ENCODE data around the gene SLCO4A1.

SLCO4A1 gene

GRCh38 chr20:62685781-62686555 lies 43.7 kb downstream of the SLCO4A1 start:
- no peak for DNase-seq (ENCODE audit: low read depth in 2 of 2)

DNA sequence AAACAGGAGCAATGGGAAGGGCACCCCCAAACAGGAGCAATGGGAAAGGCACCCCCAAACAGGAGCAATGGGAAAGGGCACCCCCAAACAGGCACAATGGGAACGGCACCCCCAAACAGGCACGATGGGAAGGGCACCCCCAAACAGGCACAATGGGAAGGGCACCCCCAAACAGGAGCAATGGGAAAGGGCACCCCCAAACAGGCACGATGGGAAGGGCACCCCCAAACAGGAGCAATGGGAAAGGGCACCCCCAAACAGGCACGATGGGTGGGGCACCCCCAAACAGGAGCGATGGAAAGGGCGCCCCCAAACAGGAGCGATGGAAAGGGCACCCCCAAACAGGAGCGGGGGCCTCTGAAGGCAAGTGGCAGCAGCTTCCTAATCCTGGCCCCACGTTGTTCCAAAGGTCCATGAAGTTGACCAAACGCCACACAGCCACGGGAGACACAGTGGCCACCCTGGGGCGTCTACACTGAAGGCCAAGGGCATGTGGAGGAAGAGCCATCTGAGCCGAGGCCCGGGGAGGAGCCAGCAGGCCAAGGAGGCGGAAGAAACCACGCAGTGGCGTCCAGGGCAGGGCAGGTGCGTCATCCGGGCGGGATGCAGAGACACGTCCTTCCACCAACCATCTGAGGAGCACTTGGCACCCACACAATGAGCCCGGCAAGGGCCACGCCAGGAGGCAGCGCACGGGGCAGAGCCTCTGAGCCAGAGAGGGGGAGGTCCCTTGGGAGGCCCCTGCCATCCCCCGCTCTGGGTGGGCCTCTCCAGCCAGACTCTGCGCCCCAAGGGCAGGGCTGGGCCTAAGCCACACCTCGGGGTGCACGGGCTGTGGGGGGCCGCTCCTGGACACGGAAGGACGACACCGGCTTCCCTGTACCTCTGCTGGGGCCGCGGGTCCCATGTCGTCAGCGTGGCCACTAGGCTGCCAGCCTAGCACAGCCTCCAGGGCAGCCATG lies 44.8 kb downstream of the SLCO4A1 start:
- no peak for DNase-seq (ENCODE audit: low read depth in 2 of 2)

DNA sequence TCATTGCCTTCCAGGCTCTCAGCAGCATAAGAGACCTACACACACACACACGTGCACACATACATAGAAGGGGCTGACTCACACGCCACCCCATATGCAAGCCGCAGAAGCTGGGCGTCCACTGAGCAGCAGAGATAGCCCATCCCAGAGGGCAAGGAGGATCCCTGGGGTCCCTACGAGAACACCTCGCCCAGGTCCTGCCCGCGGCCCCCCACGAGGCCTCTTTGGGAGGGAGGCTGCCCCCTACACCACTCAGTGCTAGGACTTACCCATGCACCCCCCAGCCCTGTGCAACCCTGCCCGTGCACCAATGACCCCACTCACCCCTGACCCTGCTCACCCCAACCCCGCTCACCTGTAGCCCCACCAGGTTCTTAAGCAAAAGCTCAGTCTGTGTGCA lies 45.8 kb downstream of the SLCO4A1 start:
- DNase-seq (ENCODE audit: low read depth in 2 of 2): no peak

- no peak for DNase-seq (ENCODE audit: low read depth in 2 of 2)
These were observed 46.7 kb downstream of the SLCO4A1 start for GRCh38 chr20:62688855-62689460.

DNA sequence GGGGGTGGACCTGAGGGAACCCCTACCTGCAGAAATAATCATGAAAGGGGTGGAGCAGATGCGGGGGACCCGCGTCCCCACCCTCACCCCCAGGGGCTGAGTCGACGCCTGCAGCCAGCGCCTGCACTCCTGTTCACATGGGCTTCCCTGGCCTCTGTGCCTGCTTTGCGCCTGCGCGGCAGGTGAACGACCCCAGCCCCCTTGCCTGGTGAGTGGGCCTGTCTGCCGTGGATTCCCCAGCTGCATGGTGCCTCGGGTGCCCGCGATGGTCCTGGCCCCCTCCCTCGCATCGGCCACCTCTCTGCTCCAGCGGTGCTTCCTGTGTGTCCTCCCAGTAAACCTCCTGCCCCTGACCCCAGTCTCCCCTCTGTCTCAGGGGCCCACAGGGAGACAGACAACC lies 47.6 kb downstream of the SLCO4A1 start:
- DNase-seq (ENCODE audit: low read depth in 2 of 2): no peak

DNA sequence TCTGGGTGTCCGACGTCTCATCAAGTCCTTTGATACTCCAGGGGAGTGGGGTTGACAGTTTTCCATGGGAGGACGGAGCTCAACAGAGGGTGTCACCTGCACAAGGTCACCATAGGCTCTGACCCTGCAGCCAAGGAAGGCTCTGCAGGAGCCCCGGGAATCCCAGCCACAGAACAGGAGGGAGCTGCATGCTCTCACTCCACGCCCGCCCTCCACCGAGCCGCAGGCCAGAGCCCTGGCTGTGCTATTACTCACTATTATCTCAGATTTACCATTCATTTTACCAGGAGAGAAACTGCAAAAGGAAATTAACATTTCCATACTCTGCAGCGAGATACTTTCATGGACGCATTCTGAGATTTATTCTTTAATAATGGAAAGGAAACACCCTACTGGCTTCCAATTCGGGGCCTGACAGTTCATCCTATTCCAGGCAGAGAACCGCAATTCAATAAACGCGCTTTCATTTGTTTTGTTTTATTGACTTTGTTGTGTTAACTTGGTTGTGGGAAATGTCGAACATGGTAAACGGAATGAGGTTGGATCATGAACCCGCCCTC lies 48.0 kb downstream of the SLCO4A1 start:
- DNase-seq (ENCODE audit: low read depth in 2 of 2): no peak

DNA sequence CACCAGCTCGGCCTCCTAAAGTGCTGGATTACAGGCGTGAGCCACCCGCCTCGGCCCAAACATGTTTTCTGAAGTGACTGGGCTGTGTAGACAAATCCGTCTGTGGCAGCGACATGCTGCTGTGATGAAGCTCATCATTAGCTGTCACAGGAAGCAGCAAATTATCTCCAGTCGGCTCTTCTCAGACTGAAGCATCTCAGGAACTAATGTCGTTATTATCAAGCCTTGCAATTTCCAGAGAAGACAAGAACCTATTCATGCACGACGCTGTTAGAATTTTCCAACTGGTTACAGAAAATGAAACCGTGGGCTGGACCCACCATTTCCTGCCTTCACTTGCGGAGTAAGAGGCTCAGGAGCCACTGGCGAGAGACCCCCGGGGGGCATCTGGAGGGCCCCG lies 49.2 kb downstream of the SLCO4A1 start:
- no peak for DNase-seq (ENCODE audit: low read depth in 2 of 2)

DNA sequence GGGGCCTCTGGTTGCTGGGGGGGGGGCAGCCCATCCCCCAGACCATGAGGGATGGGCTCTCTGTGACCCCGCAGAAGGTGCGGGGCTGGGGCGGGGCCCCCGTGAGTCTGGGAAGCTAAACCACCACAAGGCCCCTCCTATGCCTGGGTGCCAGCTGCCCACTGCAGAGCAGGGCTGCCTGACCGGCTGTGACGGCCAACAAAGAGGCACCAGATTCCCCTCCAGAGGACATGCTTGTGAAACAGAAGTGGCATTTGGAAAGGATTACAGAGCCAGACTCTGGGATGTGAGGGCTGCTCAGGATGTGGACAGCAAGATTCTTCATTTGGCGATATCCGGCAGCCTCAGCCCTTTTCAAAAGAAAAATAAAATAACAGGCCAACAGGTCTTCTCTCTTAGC lies 49.9 kb downstream of the SLCO4A1 start:
- no peak for DNase-seq (ENCODE audit: low read depth in 2 of 2)

DNA sequence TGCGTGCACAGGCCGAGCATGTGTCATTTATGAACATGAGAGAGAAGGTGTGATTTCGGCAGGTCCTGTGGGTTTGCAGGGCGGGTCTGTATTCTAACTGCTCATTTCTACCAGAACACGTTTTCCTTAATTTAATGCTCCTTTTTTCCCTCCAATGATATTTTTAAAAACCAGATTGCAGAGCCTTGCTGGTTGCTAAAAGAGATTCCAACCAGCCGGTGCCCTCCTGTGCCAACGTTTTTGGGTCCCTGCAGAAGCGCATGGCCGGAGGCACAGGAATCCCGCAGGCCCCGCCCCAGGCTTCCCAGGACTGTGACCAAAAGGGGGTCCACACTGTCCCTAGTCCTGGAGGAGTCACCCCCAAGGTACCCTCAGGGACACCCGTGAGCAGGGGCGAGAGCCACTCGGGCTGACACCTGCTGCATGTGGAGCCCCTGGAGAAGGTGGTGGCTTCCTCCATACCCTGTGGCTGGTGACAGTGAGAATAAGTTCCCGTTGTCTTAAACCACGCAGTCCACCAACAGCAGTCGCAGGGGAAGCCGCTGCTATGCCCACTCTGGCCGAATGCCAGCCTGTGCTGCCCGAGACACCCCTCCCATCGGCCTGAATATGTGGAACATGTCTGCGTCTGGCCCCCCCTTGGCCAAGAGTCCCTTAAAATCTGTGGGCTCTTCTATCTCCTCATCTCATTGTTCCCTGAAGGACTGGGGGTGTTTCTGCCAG lies 50.7 kb downstream of the SLCO4A1 start:
- no peak for DNase-seq (ENCODE audit: low read depth in 2 of 2)

DNA sequence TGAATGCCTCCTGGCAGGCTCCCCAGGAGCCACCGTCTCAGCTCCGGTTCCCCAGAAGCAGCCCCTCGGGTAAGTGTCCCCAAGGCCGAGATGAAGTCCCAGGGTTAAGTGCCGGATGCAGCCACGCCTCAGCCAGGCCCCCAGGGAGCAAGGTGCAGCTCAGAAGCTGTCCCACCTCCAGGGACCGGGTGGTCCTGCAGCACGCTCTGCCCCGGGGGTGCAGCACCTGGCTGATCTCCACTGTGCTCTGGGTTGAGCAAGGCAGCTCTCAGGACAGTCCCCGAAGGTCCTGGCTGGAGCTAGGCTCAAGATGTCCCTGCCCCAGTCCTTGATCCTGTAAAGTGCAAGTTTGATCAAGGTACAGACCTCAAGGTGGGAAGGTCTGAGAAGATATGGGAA lies 51.2 kb downstream of the SLCO4A1 start:
- no peak for DNase-seq (ENCODE audit: low read depth in 2 of 2)

DNA sequence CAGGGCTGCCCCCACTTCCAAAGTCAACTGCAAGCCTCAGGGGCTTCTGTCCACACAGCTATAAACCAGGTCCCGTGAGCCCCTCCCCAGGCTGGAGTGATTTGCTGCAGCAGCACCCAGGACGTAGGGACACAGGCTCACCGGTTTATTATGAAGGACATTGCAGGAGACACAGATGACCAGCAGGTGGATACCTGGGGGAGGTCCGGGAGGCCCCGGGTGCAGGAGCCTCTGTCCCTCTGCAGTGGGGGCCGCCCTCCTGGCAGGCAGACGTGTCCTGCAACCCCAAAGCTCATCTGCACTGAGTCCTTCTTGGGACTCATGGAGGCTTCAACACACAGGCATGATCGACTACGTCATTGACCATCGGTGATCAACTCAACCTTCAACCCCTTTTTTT lies 51.8 kb downstream of the SLCO4A1 start:
- no peak for DNase-seq (ENCODE audit: low read depth in 2 of 2)

DNA sequence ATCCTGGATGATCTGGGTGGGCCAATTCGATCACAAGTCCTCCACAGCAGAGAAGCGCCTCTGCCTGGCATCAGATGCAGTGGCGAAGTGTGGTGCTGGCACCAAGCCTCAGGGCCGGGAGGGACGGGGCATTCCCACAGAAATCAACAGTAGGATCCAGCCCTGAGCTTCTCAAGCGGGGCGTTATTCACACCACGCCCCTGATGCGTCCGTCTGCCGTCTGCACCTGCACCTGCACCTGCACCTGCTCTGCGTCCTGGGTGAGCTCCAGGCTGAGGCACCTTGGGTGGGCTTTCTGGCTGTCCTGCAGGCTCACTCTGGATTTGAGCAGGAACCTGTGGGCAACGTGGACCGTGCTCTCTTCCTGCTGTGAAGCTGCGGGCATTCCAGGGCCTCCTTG lies 52.6 kb downstream of the SLCO4A1 start:
- DNase-seq (ENCODE audit: low read depth in 2 of 2): no peak

DNA sequence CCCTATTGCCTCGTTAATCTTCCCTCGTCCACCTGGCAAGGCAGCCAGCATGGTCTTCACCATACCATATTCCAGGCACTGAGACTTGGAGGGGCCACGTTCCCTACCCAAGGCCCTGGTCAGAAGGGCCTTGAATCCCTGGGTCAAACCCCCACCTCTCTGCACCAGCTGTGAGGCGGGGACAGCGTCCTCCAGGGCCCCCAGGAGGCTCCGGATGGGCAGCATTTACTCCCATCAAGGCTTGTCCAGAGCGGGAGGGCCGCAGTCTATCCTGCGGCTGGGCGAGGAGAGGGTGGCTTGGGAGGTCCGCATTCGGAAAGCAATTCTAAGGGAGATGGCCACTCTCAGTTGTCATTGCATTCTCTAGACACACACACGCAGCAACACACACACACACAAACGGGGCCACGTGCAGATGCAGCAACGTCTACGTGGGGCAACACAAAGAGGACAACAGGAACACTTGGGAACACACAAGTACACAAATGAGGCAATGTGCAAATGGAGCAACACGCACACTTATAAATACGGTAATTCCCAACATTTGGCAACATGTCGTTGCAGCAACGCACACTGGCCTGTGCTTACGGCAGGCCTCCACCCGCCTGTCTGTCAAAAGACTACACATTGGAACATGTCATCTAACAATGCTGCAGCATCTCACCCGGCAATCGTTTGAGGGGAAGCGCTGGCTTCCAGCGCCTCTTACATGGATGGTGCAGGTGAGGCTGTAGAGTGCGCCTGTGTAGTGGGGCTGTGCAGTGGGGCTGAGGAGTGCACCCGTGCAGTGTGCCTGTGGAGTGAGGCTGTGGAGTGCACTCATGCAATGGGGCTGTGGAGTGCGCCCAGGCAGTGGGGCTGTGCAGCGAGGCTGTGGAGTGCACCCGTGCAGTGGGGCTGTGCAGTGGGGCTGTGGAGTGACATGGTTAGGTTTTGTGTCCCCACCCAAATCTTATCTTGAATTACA lies 53.4 kb downstream of the SLCO4A1 start:
- no peak for DNase-seq (ENCODE audit: low read depth in 2 of 2)

DNA sequence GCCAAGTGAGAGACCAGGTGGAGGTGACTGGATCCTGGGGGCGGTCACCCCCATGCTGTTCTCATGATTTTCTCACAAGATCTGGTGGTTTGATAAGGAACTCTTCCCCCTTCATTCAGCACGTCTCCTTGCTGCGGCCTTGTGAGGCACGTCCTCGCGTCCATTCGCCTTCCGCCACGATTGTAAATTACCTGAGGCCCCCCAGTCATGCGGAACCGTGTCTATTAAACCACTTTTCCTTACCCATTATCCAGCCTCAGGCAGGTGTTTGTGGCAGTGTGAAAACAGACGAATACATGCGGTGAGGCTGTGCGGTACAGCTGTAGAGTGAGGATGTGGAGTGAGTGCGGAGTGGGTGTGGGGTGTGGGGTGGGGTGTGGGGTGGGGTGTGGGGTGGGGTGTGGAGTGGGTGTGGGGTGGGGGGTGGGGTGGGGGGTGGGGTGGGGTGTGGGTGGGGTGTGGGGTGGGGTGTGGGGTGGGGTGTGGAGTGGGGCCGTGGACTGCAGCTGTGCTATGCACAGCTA lies 54.2 kb downstream of the SLCO4A1 start:
- DNase-seq (ENCODE audit: low read depth in 2 of 2): no peak

- DNase-seq (ENCODE audit: low read depth in 2 of 2): no peak
These were observed 54.7 kb downstream of the SLCO4A1 start for GRCh38 chr20:62696989-62697388.

- no peak for DNase-seq (ENCODE audit: low read depth in 2 of 2)
These were observed 55.2 kb downstream of the SLCO4A1 start for GRCh38 chr20:62697468-62697912.

DNA sequence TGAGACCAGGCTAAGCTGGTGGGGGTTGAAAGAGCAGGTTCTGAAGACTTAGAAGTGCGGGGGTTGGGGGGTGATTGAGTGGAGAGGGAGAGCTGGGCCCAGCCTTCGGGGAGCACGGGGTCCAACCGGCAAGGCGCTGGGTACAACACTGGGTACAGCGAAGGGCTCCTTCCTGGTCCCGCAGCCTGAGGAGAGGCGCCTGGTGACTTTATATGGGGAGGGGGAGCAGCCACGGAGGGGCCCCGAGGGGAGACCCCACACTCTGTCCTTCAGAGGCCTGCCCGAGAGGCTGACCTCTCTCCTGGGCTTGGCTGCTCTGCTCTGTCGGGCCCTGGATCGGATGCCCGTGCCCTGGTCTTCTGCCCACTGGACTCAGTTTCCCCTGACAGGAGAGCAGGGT lies 55.9 kb downstream of the SLCO4A1 start:
- no peak for DNase-seq (ENCODE audit: low read depth in 2 of 2)

DNA sequence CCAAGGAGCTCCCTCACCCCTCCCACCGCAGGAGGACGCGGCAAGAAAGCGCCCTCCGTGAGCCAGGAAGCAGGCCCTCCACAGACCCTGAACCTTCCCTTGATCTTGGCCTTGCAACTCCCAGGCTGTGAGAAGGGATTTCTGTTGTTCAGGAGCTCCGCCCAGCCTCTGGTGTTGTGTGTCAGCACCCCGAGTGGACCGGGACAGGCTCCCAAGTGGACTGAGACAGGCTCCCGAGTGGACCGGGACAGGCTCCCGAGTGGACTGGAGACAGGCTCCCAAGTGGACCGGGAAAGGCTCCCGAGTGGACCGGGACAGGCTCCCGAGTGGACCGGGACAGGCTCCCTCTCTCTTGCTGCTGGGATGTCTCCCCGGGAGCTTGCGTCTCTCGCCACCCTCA lies 57.0 kb downstream of the SLCO4A1 start:
- no peak for DNase-seq (ENCODE audit: low read depth in 2 of 2)

DNA sequence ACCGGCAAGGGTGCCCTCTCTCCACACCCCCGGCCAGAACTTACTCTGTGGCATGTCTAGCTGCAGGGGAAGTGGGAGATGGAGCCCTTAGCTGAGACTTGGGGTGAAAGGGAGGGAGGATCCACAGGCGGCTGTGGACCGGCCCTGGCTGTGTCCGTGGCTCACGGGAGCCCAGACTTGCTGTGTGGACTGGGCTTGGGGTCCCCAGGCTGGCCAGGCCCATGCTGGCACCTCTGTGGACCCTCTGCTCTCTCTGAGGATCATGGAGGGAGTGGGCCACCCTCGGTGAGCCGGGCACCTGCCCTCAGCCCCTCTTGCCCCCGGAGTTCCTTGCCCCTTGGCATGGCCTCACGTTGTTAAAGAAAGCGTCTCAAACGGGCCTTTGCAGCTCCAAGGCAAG lies 57.4 kb downstream of the SLCO4A1 start:
- DNase-seq (ENCODE audit: low read depth in 2 of 2): no peak
